Neural cell (in vitro differentiated cells): Measurements from ENCODE around the gene GATA6. TPM values are rescaled to one million over a fixed set of nuclear protein-coding genes. Genes with fewer than 3 reads are reported as not detected.
A peak's percentile ranks its signal among the peaks of the same experiment; 100 is the strongest.

Experiments
- H2AFZ ChIP-seq: fragments of 200-600, 300-800 bp; sonication (generic), shearing (Covaris generic); 2 replicates; pipeline ENCODE4 v1.6.0; 2014; ENCODE audit warnings: low read depth, mild to moderate bottlenecking, antibody characterized with exemption, low read length, moderate library complexity
- H3F3A ChIP-seq: fragments of 200-600 bp; shearing (Covaris generic); 2 replicates; pipeline ENCODE4 v1.6.1; 2016; ENCODE audit warnings: mild to moderate bottlenecking, moderate library complexity, mixed read lengths, antibody characterized with exemption, low read length; ENCODE audit not compliant: insufficient read depth, poor library complexity, severe bottlenecking
- H3K27ac ChIP-seq: fragments of 200-600, 300-800 bp; sonication (generic), shearing (Covaris generic); 2 replicates; pipeline ENCODE4 v1.5.1; 2014; ENCODE audit warnings: mild to moderate bottlenecking, low read length, moderate library complexity
- H3K27me3 ChIP-seq: fragments of 300-800, 200-600 bp; sonication (generic), shearing (Covaris generic); 2 replicates; pipeline ENCODE4 v1.6.0; 2014; ENCODE audit warnings: mild to moderate bottlenecking, low read depth, low read length, moderate library complexity; ENCODE audit not compliant: insufficient read depth
- H3K36me3 ChIP-seq: fragments of 300-800, 200-600 bp; sonication (generic), shearing (Covaris generic); 2 replicates; pipeline ENCODE4 v1.5.1; 2014; ENCODE audit warnings: mild to moderate bottlenecking, antibody characterized with exemption, low read length, moderate library complexity; ENCODE audit not compliant: insufficient read depth
- H3K4me2 ChIP-seq: fragments of 300-800, 200-600 bp; sonication (generic), shearing (Covaris generic); 2 replicates; pipeline ENCODE4 v1.6.0; 2014; ENCODE audit warnings: mild to moderate bottlenecking, low read length
- H3K4me3 ChIP-seq: fragments of 300-800, 200-600 bp; sonication (generic), shearing (Covaris generic); 2 replicates; pipeline ENCODE4 v1.5.1; 2014; ENCODE audit warnings: mild to moderate bottlenecking, low read length, moderate library complexity
- H3K79me2 ChIP-seq: fragments of 200-600 bp; shearing (Covaris generic); replicated peaks from 2 replicates; pipeline ENCODE4 v1.6.0; 2014; ENCODE audit warnings: mild to moderate bottlenecking, low read length, moderate library complexity; ENCODE audit not compliant: insufficient read depth
- H3K9ac ChIP-seq: fragments of 300-800, 200-600 bp; sonication (generic), shearing (Covaris generic); 2 replicates; pipeline ENCODE4 v1.6.1; 2016; ENCODE audit warnings: mild to moderate bottlenecking, low read length, mixed read lengths
- H3K9me2 ChIP-seq: fragments of 200-600 bp; shearing (Covaris generic); 2 replicates; pipeline ENCODE4 v1.6.1; 2016; ENCODE audit warnings: mild to moderate bottlenecking, low read length, mixed read lengths; ENCODE audit not compliant: insufficient read depth
- H3K9me3 ChIP-seq: fragments of 200-600, 300-800 bp; sonication (generic), shearing (Covaris generic); 2 replicates; pipeline ENCODE4 v1.6.1; 2016; ENCODE audit warnings: mild to moderate bottlenecking, mixed run types, low read length, moderate library complexity, mixed read lengths
- H4K20me1 ChIP-seq: fragments of 200-600 bp; shearing (Covaris generic); 2 replicates; pipeline ENCODE4 v1.6.1; 2016; ENCODE audit warnings: mild to moderate bottlenecking, mixed run types; ENCODE audit not compliant: insufficient read depth
- EP300 ChIP-seq: fragments of 450-650 bp; conservative IDR thresholded peaks from 2 replicates; pipeline ENCODE4 v1.6.1; 2014; ENCODE audit warnings: antibody characterized with exemption, mild to moderate bottlenecking, moderate library complexity; ENCODE audit not compliant: poor library complexity, severe bottlenecking
- EZH2 ChIP-seq: fragments of 200-600, 300-800 bp; shearing (Covaris generic), sonication (generic); IDR thresholded peaks from 2 replicates; pipeline ENCODE4 v1.6.1; 2014; ENCODE audit warnings: antibody characterized with exemption, low read length, borderline replicate concordance, mild to moderate bottlenecking; ENCODE audit not compliant: insufficient read depth, poor library complexity, severe bottlenecking
- MXI1 ChIP-seq: fragments of 450-650 bp; conservative IDR thresholded peaks from 2 replicates; pipeline ENCODE4 v1.6.1; 2014; ENCODE audit warnings: antibody characterized with exemption, mild to moderate bottlenecking; ENCODE audit not compliant: poor library complexity, severe bottlenecking
- POLR2AphosphoS5 ChIP-seq: IDR thresholded peaks from 2 replicates; pipeline ENCODE4 v1.6.1; 2012
- RAD21 ChIP-seq: fragments of 450-650 bp; conservative IDR thresholded peaks from 2 replicates; pipeline ENCODE4 v1.6.1; 2014; ENCODE audit warnings: antibody characterized with exemption, mild to moderate bottlenecking, moderate library complexity
- SMC3 ChIP-seq: fragments of 450-650 bp; conservative IDR thresholded peaks from 2 replicates; pipeline ENCODE4 v1.6.1; 2014; ENCODE audit warnings: antibody characterized with exemption, mild to moderate bottlenecking, moderate library complexity; ENCODE audit not compliant: poor library complexity
- TAF1 ChIP-seq: IDR thresholded peaks from 2 replicates; pipeline ENCODE4 v1.6.1; 2012; ENCODE audit warnings: low read depth
- polyA plus RNA-seq: library from polyadenylated mRNA; depleted of rRNA; stranded (reverse); fragments of >200 nt; gene quantifications from 2 replicates; pipeline ENCODE4 v1.2.3, GENCODE V29; 2014
- TF ChIP-seq, protein P1 (sequence below): IDR thresholded peaks from 2 replicates; pipeline ENCODE4 v1.6.1; 2012; ENCODE audit warnings: borderline replicate concordance

GATA6 gene
- polyA plus RNA-seq, 1 donor from 2014 or later = not detected

GRCh38 chr18:22163416-22164161 is 5.8 kb upstream of the GATA6 start:
- Histone ChIP-seq H4K20me1 (no peaks in the 10 kb centered on the region), H3K36me3 (no peaks in the 10 kb centered on the region), H3K79me2 (no peaks in the 10 kb centered on the region), H3K9ac (no peak overlapping the region), H3K4me3 (no peak overlapping the region), H3K4me2 (no peak overlapping the region), H3K27ac (no peak overlapping the region), H3F3A (no peaks in the 10 kb centered on the region), H3K9me2 (no peaks in the 10 kb centered on the region), H3K9me3 (no peaks in the 10 kb centered on the region), H2AFZ (no peak overlapping the region), H3K27me3 (peaks cover 85% of the 10 kb centered on the region)
- TF ChIP-seq EZH2 = no peak
- TF ChIP-seq TAF1 = no peak

DNA sequence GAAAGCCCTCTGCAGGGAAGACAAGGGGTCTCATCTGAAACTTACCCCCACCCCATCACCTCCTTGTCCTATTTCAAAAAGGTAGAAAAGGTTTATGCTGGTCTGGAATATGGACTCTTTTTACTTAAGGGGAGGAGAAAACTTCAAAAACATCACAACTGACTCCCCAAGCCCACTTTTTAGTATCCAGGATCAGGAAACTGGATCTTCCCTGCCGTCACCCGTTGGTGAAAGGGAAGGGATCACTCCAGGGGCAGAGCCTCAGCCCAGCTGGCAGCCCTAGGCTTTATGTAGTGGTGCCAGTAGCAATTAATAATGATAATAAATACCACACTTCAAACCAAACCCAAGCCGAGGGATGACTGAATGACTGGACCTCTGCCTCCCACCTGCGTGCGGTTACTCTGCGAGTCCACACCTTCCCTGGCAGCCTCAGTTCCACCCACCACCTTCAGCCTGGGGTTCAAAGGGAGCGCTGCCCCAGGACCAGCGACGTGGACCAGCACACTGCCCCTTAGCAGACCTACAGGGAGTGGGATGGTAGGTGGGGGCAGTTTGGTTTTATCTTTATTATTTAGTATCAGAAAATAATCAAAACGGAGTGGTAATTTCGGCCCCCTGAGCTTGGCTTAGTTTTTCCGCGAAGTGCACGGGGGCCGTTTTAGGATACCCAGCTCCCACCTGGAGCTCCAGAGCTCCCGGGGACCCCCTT is 4.9 kb upstream of the GATA6 start:
- peaks cover 94% of the 10 kb centered on the region for H3K27me3 ChIP-seq
- H3K4me3 ChIP-seq = no peak overlapping the region
- no peaks in the 10 kb centered on the region for H3K79me2 ChIP-seq
- no peaks in the 10 kb centered on the region for H3K9me3 ChIP-seq
- H2AFZ ChIP-seq = no peak overlapping the region
- H3K27ac ChIP-seq = no peak overlapping the region
- no peak overlapping the region for H3K4me2 ChIP-seq
- no peaks in the 10 kb centered on the region for H3K9me2 ChIP-seq
- no peaks in the 10 kb centered on the region for H3K36me3 ChIP-seq
- H3K9ac ChIP-seq = no peak overlapping the region
- no peaks in the 10 kb centered on the region for H3F3A ChIP-seq
- no peaks in the 10 kb centered on the region for H4K20me1 ChIP-seq
- peak; percentile 61 for TF ChIP-seq EZH2
- no peak for TF ChIP-seq MXI1
- TF ChIP-seq EP300 = no peak
- TF ChIP-seq RAD21 = no peak
- TF ChIP-seq, protein P1, sequence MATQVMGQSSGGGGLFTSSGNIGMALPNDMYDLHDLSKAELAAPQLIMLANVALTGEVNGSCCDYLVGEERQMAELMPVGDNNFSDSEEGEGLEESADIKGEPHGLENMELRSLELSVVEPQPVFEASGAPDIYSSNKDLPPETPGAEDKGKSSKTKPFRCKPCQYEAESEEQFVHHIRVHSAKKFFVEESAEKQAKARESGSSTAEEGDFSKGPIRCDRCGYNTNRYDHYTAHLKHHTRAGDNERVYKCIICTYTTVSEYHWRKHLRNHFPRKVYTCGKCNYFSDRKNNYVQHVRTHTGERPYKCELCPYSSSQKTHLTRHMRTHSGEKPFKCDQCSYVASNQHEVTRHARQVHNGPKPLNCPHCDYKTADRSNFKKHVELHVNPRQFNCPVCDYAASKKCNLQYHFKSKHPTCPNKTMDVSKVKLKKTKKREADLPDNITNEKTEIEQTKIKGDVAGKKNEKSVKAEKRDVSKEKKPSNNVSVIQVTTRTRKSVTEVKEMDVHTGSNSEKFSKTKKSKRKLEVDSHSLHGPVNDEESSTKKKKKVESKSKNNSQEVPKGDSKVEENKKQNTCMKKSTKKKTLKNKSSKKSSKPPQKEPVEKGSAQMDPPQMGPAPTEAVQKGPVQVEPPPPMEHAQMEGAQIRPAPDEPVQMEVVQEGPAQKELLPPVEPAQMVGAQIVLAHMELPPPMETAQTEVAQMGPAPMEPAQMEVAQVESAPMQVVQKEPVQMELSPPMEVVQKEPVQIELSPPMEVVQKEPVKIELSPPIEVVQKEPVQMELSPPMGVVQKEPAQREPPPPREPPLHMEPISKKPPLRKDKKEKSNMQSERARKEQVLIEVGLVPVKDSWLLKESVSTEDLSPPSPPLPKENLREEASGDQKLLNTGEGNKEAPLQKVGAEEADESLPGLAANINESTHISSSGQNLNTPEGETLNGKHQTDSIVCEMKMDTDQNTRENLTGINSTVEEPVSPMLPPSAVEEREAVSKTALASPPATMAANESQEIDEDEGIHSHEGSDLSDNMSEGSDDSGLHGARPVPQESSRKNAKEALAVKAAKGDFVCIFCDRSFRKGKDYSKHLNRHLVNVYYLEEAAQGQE = no peak
- no peak for TF ChIP-seq POLR2AphosphoS5
- no peak for TF ChIP-seq SMC3

DNA sequence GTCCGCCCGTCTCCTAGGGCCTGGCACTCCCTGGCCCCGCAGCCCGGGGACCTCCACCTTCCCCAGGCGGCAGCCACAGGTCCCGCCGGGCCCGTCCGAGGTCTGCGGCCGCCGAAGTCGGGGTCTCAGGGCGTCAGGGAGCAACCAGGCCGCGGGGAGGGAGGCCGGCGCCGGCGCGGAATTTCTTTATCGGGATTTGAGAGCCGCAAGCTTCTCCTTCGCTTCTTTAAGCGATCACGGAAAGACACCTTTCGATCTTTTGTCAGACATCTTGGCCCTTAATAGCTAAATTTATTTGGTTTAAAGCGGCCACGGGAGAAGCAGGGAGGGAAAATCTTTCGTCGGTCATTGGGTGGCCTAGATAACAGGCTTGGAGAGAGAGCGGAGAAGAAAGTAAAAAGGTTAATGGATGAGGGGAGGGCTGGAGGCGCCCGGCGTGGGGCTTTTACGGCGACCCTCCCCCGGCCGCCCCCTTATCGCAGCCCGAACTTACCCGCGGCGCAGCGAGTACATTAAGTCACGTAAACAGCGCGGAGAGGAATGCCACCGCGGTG is 4.3 kb upstream of the GATA6 start:
- Histone ChIP-seq H3K36me3 (no peaks in the 10 kb centered on the region), H3K27ac (no peak overlapping the region), H3K4me3 (peak overlapping the region; percentile 37), H4K20me1 (no peaks in the 10 kb centered on the region), H3K9me2 (no peaks in the 10 kb centered on the region), H3K4me2 (no peak overlapping the region), H3K27me3 (peaks cover 98% of the 10 kb centered on the region), H3F3A (no peaks in the 10 kb centered on the region), H3K79me2 (no peaks in the 10 kb centered on the region), H3K9ac (no peak overlapping the region), H2AFZ (no peak overlapping the region), H3K9me3 (no peaks in the 10 kb centered on the region)
- TF ChIP-seq EZH2 (peak; percentile 88), MXI1 (no peak)
